PFSK-1 (cell line): Measurements from ENCODE around the gene QRFP.

Source experiments
- FOXP2 ChIP-seq: optimal IDR thresholded peaks from 2 replicates; pipeline ENCODE3; 2011; ENCODE audit warnings: borderline replicate concordance, control low read depth, inconsistent platforms; ENCODE audit not compliant: insufficient read depth; ENCODE audit errors: extremely low read length, extremely low read depth
- POLR2AphosphoS5 ChIP-seq: IDR thresholded peaks from 2 replicates; pipeline ENCODE4 v1.6.1; 2012; ENCODE audit warnings: low read depth, mild to moderate bottlenecking, control low read depth, low read length, moderate library complexity
- SIN3A ChIP-seq: IDR thresholded peaks from 2 replicates; pipeline ENCODE4 v1.6.1; 2012; ENCODE audit warnings: mild to moderate bottlenecking, low read length, moderate library complexity, borderline replicate concordance; ENCODE audit not compliant: insufficient read depth
- TAF1 ChIP-seq: IDR thresholded peaks from 2 replicates; pipeline ENCODE4 v1.6.1; 2012; ENCODE audit warnings: low read length, control low read depth, borderline replicate concordance; ENCODE audit not compliant: insufficient read depth
- TF ChIP-seq, protein P1 (sequence below), 2 experiments: IDR thresholded peaks; 2 replicates each; pipeline versions ENCODE4 v1.6.1 to v1.8.0; 2011 to 2012; ENCODE audit warnings: low read depth in 2 of 2, low read length in 2 of 2, control low read depth in 1 of 2, inconsistent platforms in 1 of 2, mild to moderate bottlenecking in 1 of 2, moderate library complexity in 1 of 2; ENCODE audit not compliant: insufficient read depth in 1 of 2

Gene QRFP

DNA sequence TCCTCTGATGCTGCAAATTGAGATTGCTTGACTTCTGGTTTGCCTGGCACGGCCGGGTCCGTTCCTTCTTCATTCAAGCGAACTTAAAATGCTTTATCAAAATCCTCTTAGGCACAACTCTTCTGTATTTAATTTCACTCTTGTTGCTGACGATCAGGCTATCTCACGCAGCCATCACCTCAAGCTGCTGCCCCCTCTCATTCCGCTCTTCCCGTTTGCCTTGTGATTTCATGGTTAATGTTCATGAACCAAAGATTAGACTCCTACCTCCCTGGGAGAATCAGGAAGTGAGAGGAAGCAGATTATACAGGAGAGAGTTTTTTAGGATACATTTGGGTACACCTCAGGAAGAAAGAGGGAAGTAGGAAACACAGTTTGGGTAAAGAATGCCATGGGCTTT is 22.6 kb downstream of the QRFP start:
- TF ChIP-seq TAF1 (no peak), FOXP2 (no peak), SIN3A (no peak), POLR2AphosphoS5 (no peak)
- TF ChIP-seq, protein P1, sequence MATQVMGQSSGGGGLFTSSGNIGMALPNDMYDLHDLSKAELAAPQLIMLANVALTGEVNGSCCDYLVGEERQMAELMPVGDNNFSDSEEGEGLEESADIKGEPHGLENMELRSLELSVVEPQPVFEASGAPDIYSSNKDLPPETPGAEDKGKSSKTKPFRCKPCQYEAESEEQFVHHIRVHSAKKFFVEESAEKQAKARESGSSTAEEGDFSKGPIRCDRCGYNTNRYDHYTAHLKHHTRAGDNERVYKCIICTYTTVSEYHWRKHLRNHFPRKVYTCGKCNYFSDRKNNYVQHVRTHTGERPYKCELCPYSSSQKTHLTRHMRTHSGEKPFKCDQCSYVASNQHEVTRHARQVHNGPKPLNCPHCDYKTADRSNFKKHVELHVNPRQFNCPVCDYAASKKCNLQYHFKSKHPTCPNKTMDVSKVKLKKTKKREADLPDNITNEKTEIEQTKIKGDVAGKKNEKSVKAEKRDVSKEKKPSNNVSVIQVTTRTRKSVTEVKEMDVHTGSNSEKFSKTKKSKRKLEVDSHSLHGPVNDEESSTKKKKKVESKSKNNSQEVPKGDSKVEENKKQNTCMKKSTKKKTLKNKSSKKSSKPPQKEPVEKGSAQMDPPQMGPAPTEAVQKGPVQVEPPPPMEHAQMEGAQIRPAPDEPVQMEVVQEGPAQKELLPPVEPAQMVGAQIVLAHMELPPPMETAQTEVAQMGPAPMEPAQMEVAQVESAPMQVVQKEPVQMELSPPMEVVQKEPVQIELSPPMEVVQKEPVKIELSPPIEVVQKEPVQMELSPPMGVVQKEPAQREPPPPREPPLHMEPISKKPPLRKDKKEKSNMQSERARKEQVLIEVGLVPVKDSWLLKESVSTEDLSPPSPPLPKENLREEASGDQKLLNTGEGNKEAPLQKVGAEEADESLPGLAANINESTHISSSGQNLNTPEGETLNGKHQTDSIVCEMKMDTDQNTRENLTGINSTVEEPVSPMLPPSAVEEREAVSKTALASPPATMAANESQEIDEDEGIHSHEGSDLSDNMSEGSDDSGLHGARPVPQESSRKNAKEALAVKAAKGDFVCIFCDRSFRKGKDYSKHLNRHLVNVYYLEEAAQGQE (IDR thresholded peaks at IDR 0.05; ENCODE audit: insufficient read depth in 1 of 2, low read depth in 2 of 2, low read length in 2 of 2) = no peak

DNA sequence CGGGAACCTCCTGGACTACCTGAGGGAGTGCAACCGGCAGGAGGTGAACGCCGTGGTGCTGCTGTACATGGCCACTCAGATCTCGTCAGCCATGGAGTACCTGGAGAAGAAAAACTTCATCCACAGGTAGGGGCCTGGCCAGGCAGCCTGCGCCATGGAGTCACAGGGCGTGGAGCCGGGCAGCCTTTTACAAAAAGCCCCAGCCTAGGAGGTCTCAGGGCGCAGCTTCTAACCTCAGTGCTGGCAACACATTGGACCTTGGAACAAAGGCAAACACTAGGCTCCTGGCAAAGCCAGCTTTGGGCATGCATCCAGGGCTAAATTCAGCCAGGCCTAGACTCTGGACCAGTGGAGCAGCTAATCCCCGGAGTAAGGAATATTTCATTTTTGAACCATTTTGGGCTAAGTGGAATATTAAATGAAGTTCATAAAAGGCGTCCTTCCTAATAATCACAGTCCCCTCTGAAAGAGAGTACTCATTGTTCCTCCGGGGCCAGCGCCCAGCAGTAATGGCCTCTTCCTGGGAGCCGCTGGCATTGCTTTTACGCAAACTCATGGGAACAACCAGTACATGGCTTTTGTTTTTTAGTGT is 23.6 kb downstream of the QRFP start:
- TF ChIP-seq FOXP2 (no peak), TAF1 (no peak), POLR2AphosphoS5 (no peak), SIN3A (no peak)
- TF ChIP-seq, protein P1 (IDR thresholded peaks at IDR 0.05; ENCODE audit: insufficient read depth in 1 of 2, low read depth in 2 of 2, low read length in 2 of 2) = no peak

DNA sequence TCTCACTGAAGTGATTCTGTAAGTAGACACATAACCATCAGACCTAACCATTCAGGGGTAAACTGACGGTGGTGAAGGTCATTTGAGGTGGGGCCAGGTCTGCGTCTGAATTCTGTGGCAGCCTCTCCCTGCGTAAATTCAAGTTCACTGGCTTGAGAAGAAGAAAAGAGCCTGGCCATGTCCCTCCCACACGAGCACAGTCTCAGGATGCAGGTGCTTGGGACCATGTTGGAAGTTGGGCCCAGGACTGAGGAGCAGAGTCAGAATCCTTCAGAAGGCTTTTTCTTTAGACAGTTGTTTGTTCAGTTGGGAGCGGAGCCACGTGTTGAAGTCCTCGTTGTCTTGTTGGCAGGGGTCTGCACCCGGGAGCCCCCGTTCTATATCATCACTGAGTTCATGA is 24.1 kb downstream of the QRFP start:
- TF ChIP-seq POLR2AphosphoS5 (no peak), SIN3A (no peak), TAF1 (no peak), FOXP2 (no peak)
- TF ChIP-seq, protein P1 (IDR thresholded peaks at IDR 0.05; ENCODE audit: insufficient read depth in 1 of 2, low read depth in 2 of 2, low read length in 2 of 2) = no peak

DNA sequence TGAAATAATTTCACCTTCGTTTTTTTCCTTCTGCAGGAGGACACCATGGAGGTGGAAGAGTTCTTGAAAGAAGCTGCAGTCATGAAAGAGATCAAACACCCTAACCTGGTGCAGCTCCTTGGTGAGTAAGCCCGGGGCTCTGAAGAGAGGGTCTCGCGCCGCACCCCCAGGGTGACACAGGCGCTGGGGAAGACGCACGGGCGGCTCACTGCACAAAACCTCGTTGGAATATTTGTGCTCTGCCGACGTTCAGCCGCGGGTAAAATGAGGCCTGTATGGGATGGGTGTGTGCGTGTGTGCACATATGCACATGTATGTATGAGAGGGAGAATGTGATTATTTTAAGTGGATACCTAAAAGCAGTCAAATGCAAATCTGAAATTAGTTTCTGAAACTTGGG is 24.5 kb downstream of the QRFP start:
- no peak for TF ChIP-seq TAF1
- TF ChIP-seq, protein P1 (IDR thresholded peaks at IDR 0.05; ENCODE audit: insufficient read depth in 1 of 2, low read depth in 2 of 2, low read length in 2 of 2) = no peak
- no peak for TF ChIP-seq POLR2AphosphoS5
- no peak for TF ChIP-seq SIN3A
- TF ChIP-seq FOXP2 = no peak

DNA sequence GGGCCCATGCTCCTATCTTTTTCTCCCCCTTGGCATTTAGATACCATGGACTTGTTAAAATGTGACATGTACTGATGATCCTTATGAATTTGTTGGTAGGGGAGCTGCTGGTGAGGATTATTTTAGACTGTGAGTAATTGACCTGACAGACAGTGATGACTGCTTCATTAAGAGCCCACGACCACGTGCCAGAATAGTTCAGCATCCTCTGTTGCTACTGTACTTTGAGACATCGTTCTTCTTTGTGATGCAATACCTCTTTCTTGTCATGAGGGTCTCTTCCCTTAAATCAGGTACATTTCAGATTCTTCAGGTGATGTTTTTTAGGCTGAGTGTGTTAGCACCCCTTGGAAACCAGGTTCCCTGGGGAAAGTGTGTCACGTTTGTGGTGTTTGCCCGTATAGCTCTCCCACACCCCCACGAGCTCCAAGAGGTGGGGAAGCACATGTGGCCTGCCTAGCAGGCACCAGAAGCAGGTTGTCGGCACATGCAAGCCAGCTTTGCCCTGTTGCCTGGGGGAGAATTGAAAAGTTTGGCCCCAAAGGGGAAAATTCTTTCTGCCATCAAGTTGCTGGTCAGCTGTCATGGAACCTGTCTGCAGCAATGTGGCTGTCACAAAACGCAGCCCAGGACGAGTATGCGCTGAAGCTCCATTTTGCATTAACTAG is 25.1 kb downstream of the QRFP start:
- no peak for TF ChIP-seq FOXP2
- TF ChIP-seq, protein P1 (IDR thresholded peaks at IDR 0.05; ENCODE audit: insufficient read depth in 1 of 2, low read depth in 2 of 2, low read length in 2 of 2) = no peak
- TF ChIP-seq TAF1 = no peak
- no peak for TF ChIP-seq POLR2AphosphoS5
- no peak for TF ChIP-seq SIN3A
